GM23338 (cell line): ENCODE results near the gene HOTAIR. TPM values are rescaled to one million over a fixed set of nuclear protein-coding genes. Genes with fewer than 3 reads are reported as not detected.

Experiments
- ATAC-seq: fragments of 200-7000 bp; cut with Tn5 transposase; 3 replicates; pipeline ENCODE4 v1.9.1; 2020
- DNase-seq: peaks from one replicate; pipeline ENCODE4 v3.0.0-alpha.2; 2015; ENCODE audit warnings: low spot score
- H2AFZ ChIP-seq: fragments of 200-600 bp; sonication (generic); 2 replicates; pipeline ENCODE4 v1.8.0; 2016; ENCODE audit warnings: antibody characterized with exemption, mild to moderate bottlenecking, moderate library complexity
- H3F3A ChIP-seq: fragments of 200-600 bp; sonication (generic); replicated peaks from 2 replicates; pipeline ENCODE4 v1.8.0; 2017; ENCODE audit warnings: antibody characterized with exemption, mixed run types, low read depth
- H3K27ac ChIP-seq: fragments of 200-600 bp; sonication (generic); 2 replicates; pipeline ENCODE4 v1.6.1; 2016; ENCODE audit warnings: low read depth
- H3K27me3 ChIP-seq: fragments of 200-600 bp; sonication (generic); 2 replicates; pipeline ENCODE4 v1.8.0; 2016; ENCODE audit warnings: mild to moderate bottlenecking, mixed run types, moderate library complexity; ENCODE audit not compliant: insufficient read depth
- H3K36me3 ChIP-seq: fragments of 200-600 bp; sonication (generic); 2 replicates; pipeline ENCODE4 v1.8.0; 2016; ENCODE audit warnings: mild to moderate bottlenecking; ENCODE audit not compliant: insufficient read depth
- H3K4me1 ChIP-seq: fragments of 200-600 bp; sonication (generic); 2 replicates; pipeline ENCODE4 v1.8.0; 2016; ENCODE audit warnings: mild to moderate bottlenecking, moderate library complexity; ENCODE audit not compliant: insufficient read depth
- H3K4me2 ChIP-seq: fragments of 200-600 bp; sonication (generic); 2 replicates; pipeline ENCODE4 v1.7.1; 2017; ENCODE audit warnings: mixed run types
- H3K4me3 ChIP-seq: fragments of 200-600 bp; sonication (generic); 2 replicates; pipeline ENCODE4 v1.6.1; 2016; ENCODE audit warnings: mixed run types
- H3K79me2 ChIP-seq: fragments of 200-600 bp; sonication (generic); replicated peaks from 2 replicates; pipeline ENCODE4 v1.8.0; 2017; ENCODE audit warnings: mild to moderate bottlenecking; ENCODE audit not compliant: insufficient read depth
- H3K9me2 ChIP-seq: fragments of 200-600 bp; sonication (generic); 2 replicates; pipeline ENCODE4 v1.8.0; 2017; ENCODE audit not compliant: insufficient read depth
- H4K20me1 ChIP-seq: fragments of 200-600 bp; sonication (generic); replicated peaks from 2 replicates; pipeline ENCODE4 v1.8.0; 2017; ENCODE audit warnings: mild to moderate bottlenecking; ENCODE audit not compliant: insufficient read depth
- H3K27ac Mint-ChIP-seq: 2 replicates; pipeline ENCODE4 v1.8.0; 2020; ENCODE audit warnings: inconsistent platforms, mild to moderate bottlenecking, moderate library complexity, mixed read lengths
- H3K27me3 Mint-ChIP-seq: 3 replicates; pipeline ENCODE4 v1.8.0; 2022; ENCODE audit warnings: low read depth, mild to moderate bottlenecking, moderate library complexity, mixed read lengths, inconsistent platforms; ENCODE audit not compliant: insufficient read depth, poor library complexity
- H3K36me3 Mint-ChIP-seq: 3 replicates; pipeline ENCODE4 v1.8.0; 2021; ENCODE audit warnings: low read depth, mild to moderate bottlenecking, inconsistent platforms, moderate library complexity, mixed read lengths
- H3K4me1 Mint-ChIP-seq: 3 replicates; pipeline ENCODE4 v1.8.0; 2020; ENCODE audit warnings: mild to moderate bottlenecking, inconsistent platforms, mixed read lengths
- H3K4me3 Mint-ChIP-seq: 3 replicates; pipeline ENCODE4 v1.8.0; 2021; ENCODE audit warnings: moderate library complexity, mild to moderate bottlenecking, inconsistent platforms, mixed read lengths
- H3K9me3 Mint-ChIP-seq: 3 replicates; pipeline ENCODE4 v1.8.0; 2020; ENCODE audit warnings: moderate library complexity, mild to moderate bottlenecking, inconsistent platforms, mixed read lengths
- EZH2 ChIP-seq: fragments of 200-600 bp; sonication (generic); IDR thresholded peaks from one replicate; pipeline ENCODE4 v1.8.0; 2017; ENCODE audit warnings: antibody characterized with exemption, mild to moderate bottlenecking, low read depth; ENCODE audit not compliant: unreplicated experiment
- EZH2phosphoT487 ChIP-seq: fragments of 200-600 bp; sonication (generic); IDR thresholded peaks from one replicate; pipeline ENCODE4 v1.8.1; 2018; ENCODE audit warnings: antibody characterized with exemption; ENCODE audit not compliant: unreplicated experiment
- NANOG ChIP-seq: IDR thresholded peaks from 2 replicates; pipeline ENCODE4 v1.6.1; 2016; ENCODE audit warnings: antibody characterized with exemption, borderline replicate concordance
- POLR2AphosphoS5 ChIP-seq: IDR thresholded peaks from 2 replicates; pipeline ENCODE4 v1.6.1; 2016; ENCODE audit warnings: antibody characterized with exemption, low read depth
- ZNF331 ChIP-seq: fragments of 250-450 bp; sonication (Bioruptor Pico); IDR thresholded peaks from 2 replicates; pipeline ENCODE4 v1.5.0; 2020; ENCODE audit warnings: low read depth, mild to moderate bottlenecking, moderate library complexity
- polyA plus RNA-seq: library from polyadenylated mRNA; unstranded; fragments of >200 nt; fragmentation: Nextera tagmentation; extraction: Ambion mirVana; gene quantifications from 2 replicates; pipeline ENCODE4 v1.2.1, GENCODE V29; 2016
- total RNA-seq: library from RNA; depleted of rRNA; stranded (reverse); fragments of >200 nt; shearing (Covaris generic); gene quantifications from 2 replicates; pipeline ENCODE4 v1.2.3, GENCODE V29; 2014
- TF ChIP-seq, protein P1 (sequence below): fragments of 250-450 bp; sonication (Bioruptor Pico); IDR thresholded peaks from 2 replicates; pipeline ENCODE4 v1.5.0; 2020; ENCODE audit warnings: mild to moderate bottlenecking, moderate library complexity
- TF ChIP-seq, protein P2 (sequence below): IDR thresholded peaks from one replicate; pipeline ENCODE4 v1.6.1; 2018; ENCODE audit warnings: antibody characterized with exemption; ENCODE audit not compliant: unreplicated experiment
- TF ChIP-seq, protein P3 (sequence below): IDR thresholded peaks from 2 replicates; pipeline ENCODE4 v1.6.1; 2016; ENCODE audit warnings: antibody characterized with exemption

Gene HOTAIR
- total and polyA plus RNA-seq, 2 experiments from 2014 or later: not detected

DNA sequence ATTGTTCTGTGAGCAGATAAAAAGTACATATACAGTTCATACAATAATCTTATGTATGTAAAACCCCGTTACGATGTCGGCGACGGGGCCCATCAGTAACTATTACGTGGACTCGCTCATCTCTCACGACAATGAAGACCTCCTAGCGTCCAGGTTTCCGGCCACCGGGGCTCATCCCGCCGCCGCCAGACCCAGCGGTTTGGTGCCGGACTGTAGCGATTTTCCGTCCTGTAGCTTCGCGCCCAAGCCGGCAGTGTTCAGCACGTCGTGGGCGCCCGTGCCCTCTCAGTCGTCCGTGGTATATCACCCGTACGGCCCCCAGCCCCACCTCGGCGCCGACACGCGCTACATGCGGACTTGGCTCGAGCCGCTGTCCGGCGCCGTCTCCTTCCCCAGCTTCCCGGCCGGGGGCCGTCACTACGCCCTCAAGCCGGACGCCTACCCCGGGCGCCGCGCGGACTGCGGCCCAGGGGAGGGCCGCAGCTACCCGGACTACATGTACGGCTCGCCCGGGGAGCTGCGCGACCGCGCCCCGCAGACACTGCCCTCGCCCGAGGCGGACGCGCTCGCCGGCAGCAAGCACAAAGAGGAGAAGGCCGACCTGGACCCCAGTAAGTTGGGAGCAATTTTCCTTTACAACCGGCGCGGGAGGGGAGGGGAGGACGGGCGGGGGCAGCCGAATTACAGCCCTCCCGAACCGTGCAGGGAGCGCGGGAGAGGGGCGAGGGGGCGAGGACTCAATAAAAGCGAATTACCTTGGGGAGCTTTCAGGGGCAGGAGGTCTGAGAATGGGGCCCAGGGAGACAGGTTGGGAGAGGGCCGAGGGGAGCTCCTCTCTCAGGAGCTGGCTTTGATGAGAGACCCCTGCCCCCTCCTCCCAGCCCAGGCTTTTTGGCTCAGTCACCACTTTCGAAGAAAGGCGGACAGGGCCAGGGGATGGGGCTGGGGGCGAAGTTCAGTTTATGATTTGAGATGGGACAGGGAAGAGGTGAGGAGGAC, 25.7 kb upstream of the HOTAIR start, which contains the start of gene HOXC9:
Gene HOXC9 (plus strand): TSS at position 46 of the 999 bp plus-strand sequence. CDS start 28 bp downstream, at position 74.
- Histone ChIP-seq H4K20me1 (peaks cover 29% of the 10 kb centered on the region), H3K9me2 (no peaks in the 10 kb centered on the region), H3K79me2 (no peaks in the 10 kb centered on the region), H3K27ac (no peak within 1 kb of the TSS), H3K4me2 (peak within 1 kb of the TSS; percentile 77), H3K4me3 (peak within 1 kb of the TSS; percentile 47), H2AFZ (0 out of 2 replicates have a peak within 1 kb of the TSS, but pooled peaks have one; percentile 38), H3K27me3 (peaks cover 100% of the 10 kb centered on the region), H3F3A (peaks cover 31% of the 10 kb centered on the region), H3K4me1 (peaks cover 19% of the 10 kb centered on the region), H3K36me3 (no peaks in the 10 kb centered on the region)
- H3K36me3 Mint-ChIP-seq: no peaks in the 10 kb centered on the region
- TF ChIP-seq EZH2: peak; percentile 85
- peak; percentile 100 for TF ChIP-seq EZH2phosphoT487
- TF ChIP-seq ZNF331 (CRISPR knock-in tag): no peak
- no peak within 1 kb of the TSS for H3K27ac Mint-ChIP-seq
- DNase-seq (no peak), ATAC-seq (peak; percentile 2; the same call in 1 of the 3 replicates)
- H3K4me3 Mint-ChIP-seq: peak within 1 kb of the TSS; percentile 52
- peaks cover 3% of the 10 kb centered on the region for H3K9me3 Mint-ChIP-seq
- peaks cover 31% of the 10 kb centered on the region for H3K4me1 Mint-ChIP-seq
- H3K27me3 Mint-ChIP-seq: peaks cover 100% of the 10 kb centered on the region

DNA sequence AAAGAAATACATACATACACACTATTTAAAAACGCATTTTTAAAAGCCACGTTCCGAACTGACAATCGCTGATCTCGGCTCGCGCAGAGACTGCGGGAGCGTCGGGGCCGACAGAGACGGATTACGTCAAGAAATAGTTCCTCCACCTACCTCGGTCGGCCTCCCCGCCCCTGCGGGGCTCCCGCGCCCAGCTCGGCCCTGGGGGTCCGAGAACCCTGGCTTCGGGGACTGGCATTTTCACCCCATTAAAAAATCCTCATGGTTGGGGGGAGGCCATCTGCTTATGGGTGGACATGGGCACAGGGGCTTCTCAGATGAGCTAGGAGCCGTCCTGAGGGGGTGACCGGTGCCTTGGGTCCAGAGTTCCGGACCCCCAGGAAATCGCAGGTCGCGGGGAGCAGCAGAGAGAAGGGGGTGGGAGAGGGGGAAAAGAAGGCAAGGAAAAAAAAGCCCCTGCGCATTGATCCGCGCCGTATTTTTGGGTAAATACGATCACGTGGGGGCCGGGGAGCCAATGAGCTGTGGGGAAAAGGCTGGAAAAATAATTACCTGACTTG, 24.9 kb upstream of the HOTAIR start:
- ATAC-seq (no peak), DNase-seq (peak; percentile 77)
- H3K36me3 Mint-ChIP-seq: no peaks in the 10 kb centered on the region
- peaks cover 35% of the 10 kb centered on the region for H3K4me1 Mint-ChIP-seq
- Histone ChIP-seq H3K36me3 (no peaks in the 10 kb centered on the region), H3K4me2 (peak overlapping the region; percentile 77), H3K4me3 (peak overlapping the region; percentile 47), H3K9me2 (no peaks in the 10 kb centered on the region), H2AFZ (no peak overlapping the region), H4K20me1 (peaks cover 24% of the 10 kb centered on the region), H3K27ac (no peak overlapping the region), H3F3A (peaks cover 34% of the 10 kb centered on the region), H3K4me1 (peaks cover 24% of the 10 kb centered on the region), H3K79me2 (no peaks in the 10 kb centered on the region), H3K27me3 (peaks cover 100% of the 10 kb centered on the region)
- peak overlapping the region; percentile 52 for H3K4me3 Mint-ChIP-seq
- peaks cover 100% of the 10 kb centered on the region for H3K27me3 Mint-ChIP-seq
- H3K9me3 Mint-ChIP-seq: peaks cover 3% of the 10 kb centered on the region
- H3K27ac Mint-ChIP-seq: no peak overlapping the region
- TF ChIP-seq POLR2AphosphoS5 (no peak), NANOG (no peak), EZH2 (peak; percentile 92), EZH2phosphoT487 (peak; percentile 90)
- TF ChIP-seq, protein P1, sequence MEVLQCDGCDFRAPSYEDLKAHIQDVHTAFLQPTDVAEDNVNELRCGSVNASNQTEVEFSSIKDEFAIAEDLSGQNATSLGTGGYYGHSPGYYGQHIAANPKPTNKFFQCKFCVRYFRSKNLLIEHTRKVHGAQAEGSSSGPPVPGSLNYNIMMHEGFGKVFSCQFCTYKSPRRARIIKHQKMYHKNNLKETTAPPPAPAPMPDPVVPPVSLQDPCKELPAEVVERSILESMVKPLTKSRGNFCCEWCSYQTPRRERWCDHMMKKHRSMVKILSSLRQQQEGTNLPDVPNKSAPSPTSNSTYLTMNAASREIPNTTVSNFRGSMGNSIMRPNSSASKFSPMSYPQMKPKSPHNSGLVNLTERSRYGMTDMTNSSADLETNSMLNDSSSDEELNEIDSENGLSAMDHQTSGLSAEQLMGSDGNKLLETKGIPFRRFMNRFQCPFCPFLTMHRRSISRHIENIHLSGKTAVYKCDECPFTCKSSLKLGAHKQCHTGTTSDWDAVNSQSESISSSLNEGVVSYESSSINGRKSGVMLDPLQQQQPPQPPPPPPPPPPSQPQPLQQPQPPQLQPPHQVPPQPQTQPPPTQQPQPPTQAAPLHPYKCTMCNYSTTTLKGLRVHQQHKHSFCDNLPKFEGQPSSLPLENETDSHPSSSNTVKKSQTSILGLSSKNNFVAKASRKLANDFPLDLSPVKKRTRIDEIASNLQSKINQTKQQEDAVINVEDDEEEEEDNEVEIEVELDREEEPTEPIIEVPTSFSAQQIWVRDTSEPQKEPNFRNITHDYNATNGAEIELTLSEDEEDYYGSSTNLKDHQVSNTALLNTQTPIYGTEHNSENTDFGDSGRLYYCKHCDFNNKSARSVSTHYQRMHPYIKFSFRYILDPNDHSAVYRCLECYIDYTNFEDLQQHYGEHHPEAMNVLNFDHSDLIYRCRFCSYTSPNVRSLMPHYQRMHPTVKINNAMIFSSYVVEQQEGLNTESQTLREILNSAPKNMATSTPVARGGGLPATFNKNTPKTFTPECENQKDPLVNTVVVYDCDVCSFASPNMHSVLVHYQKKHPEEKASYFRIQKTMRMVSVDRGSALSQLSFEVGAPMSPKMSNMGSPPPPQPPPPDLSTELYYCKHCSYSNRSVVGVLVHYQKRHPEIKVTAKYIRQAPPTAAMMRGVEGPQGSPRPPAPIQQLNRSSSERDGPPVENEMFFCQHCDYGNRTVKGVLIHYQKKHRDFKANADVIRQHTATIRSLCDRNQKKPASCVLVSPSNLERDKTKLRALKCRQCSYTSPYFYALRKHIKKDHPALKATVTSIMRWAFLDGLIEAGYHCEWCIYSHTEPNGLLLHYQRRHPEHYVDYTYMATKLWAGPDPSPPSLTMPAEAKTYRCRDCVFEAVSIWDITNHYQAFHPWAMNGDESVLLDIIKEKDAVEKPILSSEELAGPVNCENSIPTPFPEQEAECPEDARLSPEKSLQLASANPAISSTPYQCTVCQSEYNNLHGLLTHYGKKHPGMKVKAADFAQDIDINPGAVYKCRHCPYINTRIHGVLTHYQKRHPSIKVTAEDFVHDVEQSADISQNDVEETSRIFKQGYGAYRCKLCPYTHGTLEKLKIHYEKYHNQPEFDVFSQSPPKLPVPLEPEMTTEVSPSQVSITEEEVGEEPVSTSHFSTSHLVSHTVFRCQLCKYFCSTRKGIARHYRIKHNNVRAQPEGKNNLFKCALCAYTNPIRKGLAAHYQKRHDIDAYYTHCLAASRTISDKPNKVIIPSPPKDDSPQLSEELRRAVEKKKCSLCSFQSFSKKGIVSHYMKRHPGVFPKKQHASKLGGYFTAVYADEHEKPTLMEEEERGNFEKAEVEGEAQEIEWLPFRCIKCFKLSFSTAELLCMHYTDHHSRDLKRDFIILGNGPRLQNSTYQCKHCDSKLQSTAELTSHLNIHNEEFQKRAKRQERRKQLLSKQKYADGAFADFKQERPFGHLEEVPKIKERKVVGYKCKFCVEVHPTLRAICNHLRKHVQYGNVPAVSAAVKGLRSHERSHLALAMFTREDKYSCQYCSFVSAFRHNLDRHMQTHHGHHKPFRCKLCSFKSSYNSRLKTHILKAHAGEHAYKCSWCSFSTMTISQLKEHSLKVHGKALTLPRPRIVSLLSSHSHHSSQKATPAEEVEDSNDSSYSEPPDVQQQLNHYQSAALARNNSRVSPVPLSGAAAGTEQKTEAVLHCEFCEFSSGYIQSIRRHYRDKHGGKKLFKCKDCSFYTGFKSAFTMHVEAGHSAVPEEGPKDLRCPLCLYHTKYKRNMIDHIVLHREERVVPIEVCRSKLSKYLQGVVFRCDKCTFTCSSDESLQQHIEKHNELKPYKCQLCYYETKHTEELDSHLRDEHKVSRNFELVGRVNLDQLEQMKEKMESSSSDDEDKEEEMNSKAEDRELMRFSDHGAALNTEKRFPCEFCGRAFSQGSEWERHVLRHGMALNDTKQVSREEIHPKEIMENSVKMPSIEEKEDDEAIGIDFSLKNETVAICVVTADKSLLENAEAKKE (CRISPR knock-in tag): no peak
- TF ChIP-seq, protein P2, sequence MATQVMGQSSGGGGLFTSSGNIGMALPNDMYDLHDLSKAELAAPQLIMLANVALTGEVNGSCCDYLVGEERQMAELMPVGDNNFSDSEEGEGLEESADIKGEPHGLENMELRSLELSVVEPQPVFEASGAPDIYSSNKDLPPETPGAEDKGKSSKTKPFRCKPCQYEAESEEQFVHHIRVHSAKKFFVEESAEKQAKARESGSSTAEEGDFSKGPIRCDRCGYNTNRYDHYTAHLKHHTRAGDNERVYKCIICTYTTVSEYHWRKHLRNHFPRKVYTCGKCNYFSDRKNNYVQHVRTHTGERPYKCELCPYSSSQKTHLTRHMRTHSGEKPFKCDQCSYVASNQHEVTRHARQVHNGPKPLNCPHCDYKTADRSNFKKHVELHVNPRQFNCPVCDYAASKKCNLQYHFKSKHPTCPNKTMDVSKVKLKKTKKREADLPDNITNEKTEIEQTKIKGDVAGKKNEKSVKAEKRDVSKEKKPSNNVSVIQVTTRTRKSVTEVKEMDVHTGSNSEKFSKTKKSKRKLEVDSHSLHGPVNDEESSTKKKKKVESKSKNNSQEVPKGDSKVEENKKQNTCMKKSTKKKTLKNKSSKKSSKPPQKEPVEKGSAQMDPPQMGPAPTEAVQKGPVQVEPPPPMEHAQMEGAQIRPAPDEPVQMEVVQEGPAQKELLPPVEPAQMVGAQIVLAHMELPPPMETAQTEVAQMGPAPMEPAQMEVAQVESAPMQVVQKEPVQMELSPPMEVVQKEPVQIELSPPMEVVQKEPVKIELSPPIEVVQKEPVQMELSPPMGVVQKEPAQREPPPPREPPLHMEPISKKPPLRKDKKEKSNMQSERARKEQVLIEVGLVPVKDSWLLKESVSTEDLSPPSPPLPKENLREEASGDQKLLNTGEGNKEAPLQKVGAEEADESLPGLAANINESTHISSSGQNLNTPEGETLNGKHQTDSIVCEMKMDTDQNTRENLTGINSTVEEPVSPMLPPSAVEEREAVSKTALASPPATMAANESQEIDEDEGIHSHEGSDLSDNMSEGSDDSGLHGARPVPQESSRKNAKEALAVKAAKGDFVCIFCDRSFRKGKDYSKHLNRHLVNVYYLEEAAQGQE: no peak
- TF ChIP-seq, protein P3, sequence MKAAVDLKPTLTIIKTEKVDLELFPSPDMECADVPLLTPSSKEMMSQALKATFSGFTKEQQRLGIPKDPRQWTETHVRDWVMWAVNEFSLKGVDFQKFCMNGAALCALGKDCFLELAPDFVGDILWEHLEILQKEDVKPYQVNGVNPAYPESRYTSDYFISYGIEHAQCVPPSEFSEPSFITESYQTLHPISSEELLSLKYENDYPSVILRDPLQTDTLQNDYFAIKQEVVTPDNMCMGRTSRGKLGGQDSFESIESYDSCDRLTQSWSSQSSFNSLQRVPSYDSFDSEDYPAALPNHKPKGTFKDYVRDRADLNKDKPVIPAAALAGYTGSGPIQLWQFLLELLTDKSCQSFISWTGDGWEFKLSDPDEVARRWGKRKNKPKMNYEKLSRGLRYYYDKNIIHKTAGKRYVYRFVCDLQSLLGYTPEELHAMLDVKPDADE: no peak
